Cardiac muscle cell (in vitro differentiated cells and primary cell): ENCODE results near the gene USP6. TPM values are rescaled to one million over a fixed set of nuclear protein-coding genes. Genes with fewer than 3 reads are reported as not detected.
"Not testable (repeated sequence)": the region's sequence is repeated elsewhere in the genome, so short reads cannot be mapped to it uniquely, and the experiment has no call there.

Experiments used
- DNase-seq, 2 donors: peaks; one replicate each; pipeline versions ENCODE4 v3.0.0 to v3.0.0-alpha.2; 2010 to 2017; ENCODE audit warnings: low read depth in 1 of 2, low spot score in 1 of 2
- H3K27ac ChIP-seq: fragments of 200-600 bp; sonication (generic); 2 replicates; pipeline ENCODE4 v1.5.1; 2016
- H3K27me3 ChIP-seq: fragments of 200-600 bp; sonication (generic); 2 replicates; pipeline ENCODE4 v1.6.0; 2016; ENCODE audit warnings: control low read depth
- H3K36me3 ChIP-seq: fragments of 200-600 bp; sonication (generic); 2 replicates; pipeline ENCODE4 v1.5.1; 2016; ENCODE audit warnings: control low read depth
- H3K4me1 ChIP-seq: fragments of 200-600 bp; sonication (generic); 2 replicates; pipeline ENCODE4 v1.8.1; 2017; ENCODE audit warnings: low read depth, mild to moderate bottlenecking, mixed run types
- H3K4me3 ChIP-seq: fragments of 200-600 bp; sonication (generic); 2 replicates; pipeline ENCODE4 v1.5.1; 2016; ENCODE audit warnings: mild to moderate bottlenecking
- H3K9me3 ChIP-seq: fragments of 200-600 bp; sonication (generic); 2 replicates; pipeline ENCODE4 v1.5.1; 2017; ENCODE audit warnings: low read depth, mild to moderate bottlenecking, control low read depth
- polyA plus RNA-seq: library from polyadenylated mRNA; unstranded; fragments of >200 nt; fragmentation: Nextera tagmentation; extraction: Ambion mirVana; gene quantifications from 2 replicates; pipeline ENCODE4 v1.2.1, GENCODE V29; 2016
- total RNA-seq: library from RNA; depleted of rRNA; stranded (reverse); fragments of >200 nt; gene quantifications from 2 replicates; pipeline ENCODE4 v1.2.3, GENCODE V29; 2016
- TF ChIP-seq, protein P1 (sequence below): IDR thresholded peaks from 2 replicates; pipeline ENCODE4 v1.5.1; 2012; ENCODE audit warnings: low read depth, mild to moderate bottlenecking, low read length

Gene USP6
- total and polyA plus RNA-seq, 2 experiments from 2014 or later, result 0.03 to 0.53 TPM

GRCh38 chr17:5131146-5131715 is 15.4 kb downstream of the USP6 start:
- no peak for DNase-seq
- no peaks in the 10 kb centered on the region for H3K36me3 ChIP-seq
- no peaks in the 10 kb centered on the region for H3K9me3 ChIP-seq
- no peaks in the 10 kb centered on the region for H3K27me3 ChIP-seq
- TF ChIP-seq, protein P1, sequence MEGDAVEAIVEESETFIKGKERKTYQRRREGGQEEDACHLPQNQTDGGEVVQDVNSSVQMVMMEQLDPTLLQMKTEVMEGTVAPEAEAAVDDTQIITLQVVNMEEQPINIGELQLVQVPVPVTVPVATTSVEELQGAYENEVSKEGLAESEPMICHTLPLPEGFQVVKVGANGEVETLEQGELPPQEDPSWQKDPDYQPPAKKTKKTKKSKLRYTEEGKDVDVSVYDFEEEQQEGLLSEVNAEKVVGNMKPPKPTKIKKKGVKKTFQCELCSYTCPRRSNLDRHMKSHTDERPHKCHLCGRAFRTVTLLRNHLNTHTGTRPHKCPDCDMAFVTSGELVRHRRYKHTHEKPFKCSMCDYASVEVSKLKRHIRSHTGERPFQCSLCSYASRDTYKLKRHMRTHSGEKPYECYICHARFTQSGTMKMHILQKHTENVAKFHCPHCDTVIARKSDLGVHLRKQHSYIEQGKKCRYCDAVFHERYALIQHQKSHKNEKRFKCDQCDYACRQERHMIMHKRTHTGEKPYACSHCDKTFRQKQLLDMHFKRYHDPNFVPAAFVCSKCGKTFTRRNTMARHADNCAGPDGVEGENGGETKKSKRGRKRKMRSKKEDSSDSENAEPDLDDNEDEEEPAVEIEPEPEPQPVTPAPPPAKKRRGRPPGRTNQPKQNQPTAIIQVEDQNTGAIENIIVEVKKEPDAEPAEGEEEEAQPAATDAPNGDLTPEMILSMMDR, result no peak
- no peak overlapping the region for H3K4me3 ChIP-seq
- no peak overlapping the region for H3K27ac ChIP-seq
- no peaks in the 10 kb centered on the region for H3K4me1 ChIP-seq

DNA sequence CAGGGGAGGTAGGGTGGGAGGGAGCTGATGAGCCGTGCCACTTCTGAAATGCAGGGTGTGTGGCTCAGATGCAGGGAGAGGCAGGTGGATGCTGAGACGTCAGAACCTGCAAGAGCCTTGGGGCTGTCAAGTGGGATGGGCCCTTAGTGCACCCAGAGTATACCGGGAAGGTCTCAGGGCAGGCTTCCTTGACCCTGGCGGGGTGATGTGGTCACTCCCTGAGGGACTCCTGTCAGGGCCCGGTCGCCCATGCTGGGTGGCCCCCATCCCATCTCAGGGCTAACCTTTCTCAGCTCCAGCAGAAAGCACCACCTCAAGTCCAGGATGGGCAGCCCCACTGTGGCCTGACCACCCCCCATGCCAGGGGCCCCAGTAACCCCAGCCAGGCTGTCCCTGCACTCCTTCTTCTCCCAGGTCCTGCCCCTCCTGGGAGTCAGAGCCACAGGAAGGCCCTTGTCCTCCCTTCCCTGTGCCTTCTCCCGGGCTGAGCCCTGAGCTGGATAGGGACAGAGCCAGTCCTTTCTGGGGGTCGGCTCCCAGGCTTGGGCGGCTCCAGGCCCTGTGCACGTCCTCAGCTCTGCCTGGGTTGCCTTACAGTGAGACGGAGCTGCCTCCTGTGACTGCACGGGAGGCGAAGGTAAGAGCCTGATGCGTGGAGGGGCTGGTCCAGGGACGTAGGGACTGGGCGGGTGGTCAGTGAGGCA is 16.1 kb downstream of the USP6 start:
- H3K27me3 ChIP-seq, H3K27ac ChIP-seq, H3K36me3 ChIP-seq, DNase-seq, H3K4me3 ChIP-seq, H3K9me3 ChIP-seq, H3K4me1 ChIP-seq: not testable (repeated sequence)

- not testable (repeated sequence) for H3K36me3 ChIP-seq, H3K27ac ChIP-seq, DNase-seq, H3K4me3 ChIP-seq, H3K9me3 ChIP-seq, H3K4me1 ChIP-seq, H3K27me3 ChIP-seq
These were observed 16.8 kb downstream of the USP6 start for GRCh38 chr17:5132503-5133225.

GRCh38 chr17:5133311-5133710 is 17.5 kb downstream of the USP6 start:
- Histone ChIP-seq H3K9me3 (no peaks in the 10 kb centered on the region), H3K4me3 (no peak overlapping the region), H3K4me1 (no peaks in the 10 kb centered on the region), H3K27ac (no peak overlapping the region), H3K27me3 (no peaks in the 10 kb centered on the region), H3K36me3 (no peaks in the 10 kb centered on the region)
- TF ChIP-seq, protein P1, result no peak
- no peak for DNase-seq

DNA sequence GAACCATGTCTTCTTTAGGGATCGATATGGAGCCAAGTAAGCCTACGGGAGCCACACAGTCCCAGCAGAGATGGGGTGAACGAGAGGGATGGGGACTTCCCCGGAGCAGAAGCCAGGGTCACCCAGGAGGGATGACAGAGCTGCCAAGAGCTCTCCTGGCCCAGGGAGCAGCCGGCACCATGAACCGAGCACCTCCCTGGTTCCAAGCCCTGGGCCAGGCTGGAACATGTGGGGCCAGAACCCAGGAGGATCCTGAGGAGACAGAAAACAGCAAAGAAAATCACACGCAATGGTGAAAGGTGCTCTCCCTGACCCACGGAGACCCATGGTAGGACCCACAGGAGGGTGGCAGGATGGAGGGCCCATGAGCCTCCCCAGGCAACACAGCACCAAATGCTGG is 18.1 kb downstream of the USP6 start:
- not testable (repeated sequence) for H3K36me3 ChIP-seq, H3K4me1 ChIP-seq, H3K4me3 ChIP-seq, H3K9me3 ChIP-seq, H3K27me3 ChIP-seq, DNase-seq, H3K27ac ChIP-seq

- not testable (repeated sequence) for H3K4me3 ChIP-seq, H3K27me3 ChIP-seq, H3K27ac ChIP-seq, DNase-seq, H3K36me3 ChIP-seq, H3K9me3 ChIP-seq, H3K4me1 ChIP-seq
These were observed 18.7 kb downstream of the USP6 start for GRCh38 chr17:5134571-5134970.

DNA sequence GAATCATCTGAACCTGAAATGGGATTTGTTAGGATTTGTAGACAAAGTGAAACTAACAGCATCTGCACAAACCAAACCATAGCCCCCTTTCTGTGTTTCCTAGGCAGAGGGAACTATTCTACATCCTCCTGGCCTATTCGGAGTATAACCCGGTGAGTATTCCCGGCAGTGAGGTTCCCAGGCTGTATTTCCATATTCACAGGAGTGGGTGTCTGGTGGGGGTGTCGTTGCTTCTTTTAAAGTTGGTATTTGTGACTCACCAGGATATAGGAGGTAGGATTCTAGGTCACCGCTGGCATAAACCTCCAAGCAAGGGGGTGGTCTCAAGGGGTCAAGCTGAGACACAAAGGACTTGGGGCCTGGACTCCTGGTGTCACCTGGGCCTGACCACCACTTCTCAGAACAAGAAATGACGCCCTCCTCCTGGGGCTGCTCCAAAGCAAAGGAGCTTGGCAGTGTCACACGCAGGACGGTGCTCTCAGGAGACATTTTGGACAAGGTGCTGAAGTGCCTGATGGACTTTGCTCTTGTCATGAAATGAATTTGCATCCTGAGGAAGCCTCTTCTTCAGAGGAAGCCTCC is 19.4 kb downstream of the USP6 start:
- not testable (repeated sequence) for H3K27ac ChIP-seq, DNase-seq, H3K4me3 ChIP-seq, H3K9me3 ChIP-seq, H3K4me1 ChIP-seq, H3K36me3 ChIP-seq, H3K27me3 ChIP-seq
